Measurements from ENCODE around the gene MED12L.

The MED12L gene

GRCh38 chr3:151462278-151462780 lies 376.9 kb downstream of the MED12L start:
- no peak for DNase-seq (ENCODE audit: low read depth)

- DNase-seq (ENCODE audit: low read depth), result no peak
Observed at GRCh38 chr3:151462991-151463390, 377.5 kb downstream of the MED12L start.

- DNase-seq (ENCODE audit: low read depth), result no peak
Observed at GRCh38 chr3:151467069-151467468, 381.6 kb downstream of the MED12L start.

GRCh38 chr3:151468284-151468917 lies 382.9 kb downstream of the MED12L start:
- DNase-seq (ENCODE audit: low read depth), result no peak

GRCh38 chr3:151476344-151477018 lies 391.0 kb downstream of the MED12L start:
- no peak for DNase-seq (ENCODE audit: low read depth)

- no peak for DNase-seq (ENCODE audit: low read depth)
Observed at GRCh38 chr3:151477591-151478334, 392.3 kb downstream of the MED12L start.

- no peak for DNase-seq (ENCODE audit: low read depth)
Observed at GRCh38 chr3:151478335-151478697, 392.9 kb downstream of the MED12L start.

GRCh38 chr3:151479452-151479851 lies 394.0 kb downstream of the MED12L start:
- no peak for DNase-seq (ENCODE audit: low read depth)

- DNase-seq (ENCODE audit: low read depth), result no peak
Observed at GRCh38 chr3:151480492-151480891, 395.0 kb downstream of the MED12L start.

GRCh38 chr3:151483488-151483887 lies 398.0 kb downstream of the MED12L start:
- no peak for DNase-seq (ENCODE audit: low read depth)

GRCh38 chr3:151483961-151484520 lies 398.6 kb downstream of the MED12L start:
- no peak for DNase-seq (ENCODE audit: low read depth)

All from activated T-helper 9 cell treated with anti-CD3 and anti-CD28 coated beads, Interleukin-2, amount 50 U/mL, for 16 hours (primary cell).